HEK293T (cell line): ENCODE data around the gene ST3GAL4.

Experiments
- CTCF ChIA-PET: fragments of 350-600 bp; formaldehyde crosslinking; extraction: SDS; loops from one replicate; lab custom pipeline; 2021; ENCODE audit warnings: antibody characterized with exemption, inconsistent platforms; lab: Yijun Ruan, JAX
- POLR2A ChIA-PET: fragments of 350-600 bp; formaldehyde crosslinking; extraction: SDS; loops from one replicate; lab custom pipeline; 2020; ENCODE audit warnings: antibody characterized with exemption, inconsistent platforms; lab: Yijun Ruan, JAX
- DNase-seq: peaks from one replicate; pipeline ENCODE4 v3.0.0; 2012; ENCODE audit warnings: mixed read lengths; ENCODE audit errors: extremely low spot score
- ARNT ChIP-seq: fragments of 450-650 bp; IDR thresholded peaks from 2 replicates; pipeline ENCODE4 v1.6.1; 2017; ENCODE audit warnings: mild to moderate bottlenecking
- BHLHE40 ChIP-seq: fragments of 450-650 bp; IDR thresholded peaks from 2 replicates; pipeline ENCODE4 v1.6.1; 2016; ENCODE audit warnings: mild to moderate bottlenecking, moderate library complexity, borderline replicate concordance
- CTBP1 ChIP-seq: fragments of 450-650 bp; IDR thresholded peaks from 2 replicates; pipeline ENCODE4 v1.6.1; 2016; ENCODE audit warnings: borderline replicate concordance
- ELF4 ChIP-seq: fragments of 450-650 bp; IDR thresholded peaks from 2 replicates; pipeline ENCODE4 v1.6.1; 2017; ENCODE audit warnings: antibody characterized with exemption
- FOXA1 ChIP-seq: fragments of 450-650 bp; IDR thresholded peaks from 2 replicates; pipeline ENCODE4 v1.6.1; 2016; ENCODE audit warnings: mild to moderate bottlenecking
- FOXK2 ChIP-seq: fragments of 450-650 bp; IDR thresholded peaks from 2 replicates; pipeline ENCODE4 v1.6.1; 2016; ENCODE audit warnings: mild to moderate bottlenecking
- FOXM1 ChIP-seq: fragments of 450-650 bp; IDR thresholded peaks from 2 replicates; pipeline ENCODE4 v1.6.1; 2017; ENCODE audit warnings: mild to moderate bottlenecking, borderline replicate concordance
- HDGF ChIP-seq: fragments of 450-650 bp; IDR thresholded peaks from 2 replicates; pipeline ENCODE4 v1.6.1; 2017; ENCODE audit warnings: antibody characterized with exemption, borderline replicate concordance
- L3MBTL2 ChIP-seq: fragments of 450-650 bp; conservative IDR thresholded peaks from 2 replicates; pipeline ENCODE4 v1.6.1; 2016; ENCODE audit warnings: mild to moderate bottlenecking
- LEF1 ChIP-seq: fragments of 450-650 bp; IDR thresholded peaks from 2 replicates; pipeline ENCODE4 v1.6.1; 2017; ENCODE audit warnings: mild to moderate bottlenecking, borderline replicate concordance
- NFRKB ChIP-seq: fragments of 450-650 bp; IDR thresholded peaks from 2 replicates; pipeline ENCODE4 v1.6.1; 2016; ENCODE audit warnings: mild to moderate bottlenecking, moderate library complexity
- SP1 ChIP-seq: fragments of 450-650 bp; IDR thresholded peaks from 2 replicates; pipeline ENCODE4 v1.6.1; 2017
- SUZ12 ChIP-seq: fragments of 450-650 bp; IDR thresholded peaks from 2 replicates; pipeline ENCODE4 v1.6.1; 2016; ENCODE audit warnings: mild to moderate bottlenecking
- TARDBP ChIP-seq: fragments of 450-650 bp; IDR thresholded peaks from 2 replicates; pipeline ENCODE4 v1.6.1; 2016
- ZNF384 ChIP-seq: fragments of 450-650 bp; IDR thresholded peaks from 2 replicates; pipeline ENCODE4 v1.6.1; 2016
- TF ChIP-seq, protein P1 (sequence below): fragments of 450-650 bp; IDR thresholded peaks from 2 replicates; pipeline ENCODE4 v1.6.1; 2016

Gene ST3GAL4

GRCh38 chr11:126456089-126456488, 100.6 kb downstream of the ST3GAL4 start:
- no peak for DNase-seq
- TF ChIP-seq ZNF384 (no peak), ELF4 (no peak), FOXK2 (no peak), TARDBP (no peak), FOXA1 (no peak), ARNT (no peak), NFRKB (no peak), HDGF (no peak), SUZ12 (no peak), LEF1 (no peak), FOXM1 (no peak), CTBP1 (no peak), BHLHE40 (no peak), SP1 (no peak), L3MBTL2 (no peak)
- TF ChIP-seq, protein P1, sequence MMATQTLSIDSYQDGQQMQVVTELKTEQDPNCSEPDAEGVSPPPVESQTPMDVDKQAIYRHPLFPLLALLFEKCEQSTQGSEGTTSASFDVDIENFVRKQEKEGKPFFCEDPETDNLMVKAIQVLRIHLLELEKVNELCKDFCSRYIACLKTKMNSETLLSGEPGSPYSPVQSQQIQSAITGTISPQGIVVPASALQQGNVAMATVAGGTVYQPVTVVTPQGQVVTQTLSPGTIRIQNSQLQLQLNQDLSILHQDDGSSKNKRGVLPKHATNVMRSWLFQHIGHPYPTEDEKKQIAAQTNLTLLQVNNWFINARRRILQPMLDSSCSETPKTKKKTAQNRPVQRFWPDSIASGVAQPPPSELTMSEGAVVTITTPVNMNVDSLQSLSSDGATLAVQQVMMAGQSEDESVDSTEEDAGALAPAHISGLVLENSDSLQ = no peak
- POLR2A ChIA-PET = no interaction called here
- CTCF ChIA-PET = no interaction called here

DNA sequence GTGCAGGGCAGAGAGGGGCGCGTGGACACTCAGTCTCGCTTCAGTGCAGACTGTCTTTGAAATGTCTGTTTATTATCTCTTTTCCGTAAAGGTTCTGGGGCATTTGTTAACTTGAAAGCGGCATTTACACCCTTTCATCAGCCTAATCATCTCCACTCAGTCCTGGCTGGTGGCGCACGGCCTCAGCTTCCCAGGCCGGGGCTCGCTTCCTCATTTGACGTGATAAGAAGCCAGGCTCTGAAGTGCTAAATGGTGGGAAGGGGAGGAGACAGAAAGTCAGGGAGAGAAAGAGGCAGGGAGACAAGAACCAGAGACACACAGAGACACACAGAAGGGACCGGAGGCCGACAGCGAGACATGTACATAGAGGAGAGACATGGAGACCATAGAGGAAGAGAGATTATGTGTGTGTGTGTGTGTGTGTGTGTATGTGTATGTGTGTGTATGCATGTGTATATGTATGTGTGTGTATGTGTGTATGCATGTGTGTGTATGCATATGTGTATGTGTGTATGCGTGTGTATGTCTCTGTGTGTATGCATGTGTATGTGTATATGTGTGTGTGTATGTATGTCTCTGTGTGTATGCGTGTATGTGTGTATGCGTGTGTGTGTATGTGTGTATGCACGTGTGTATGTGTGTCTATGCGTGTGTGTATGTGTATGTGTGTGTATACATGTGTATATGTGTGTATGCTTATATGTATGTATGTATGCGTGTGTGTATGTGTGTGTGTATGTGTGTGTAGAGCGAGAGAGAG, 101.5 kb downstream of the ST3GAL4 start:
- no peak for DNase-seq
- ChIA-PET CTCF (no interaction called here), POLR2A (no interaction called here)
- TF ChIP-seq, protein P1 = no peak
- no peak for TF ChIP-seq SP1
- TF ChIP-seq HDGF = no peak
- no peak for TF ChIP-seq FOXM1
- no peak for TF ChIP-seq NFRKB
- TF ChIP-seq ARNT = no peak
- TF ChIP-seq FOXK2 = no peak
- TF ChIP-seq ELF4 = no peak
- no peak for TF ChIP-seq ZNF384
- TF ChIP-seq FOXA1 = no peak
- no peak for TF ChIP-seq SUZ12
- TF ChIP-seq CTBP1 = no peak
- TF ChIP-seq BHLHE40 = no peak
- no peak for TF ChIP-seq LEF1
- no peak for TF ChIP-seq TARDBP
- TF ChIP-seq L3MBTL2 = no peak

- POLR2A ChIA-PET = no interaction called here
- no peak for TF ChIP-seq FOXM1
- TF ChIP-seq, protein P1 = no peak
- no peak for TF ChIP-seq LEF1
- TF ChIP-seq BHLHE40 = no peak
- TF ChIP-seq ELF4 = no peak
- no peak for TF ChIP-seq TARDBP
- no peak for TF ChIP-seq CTBP1
- no peak for TF ChIP-seq ARNT
- TF ChIP-seq HDGF = no peak
- no peak for TF ChIP-seq L3MBTL2
- no peak for TF ChIP-seq SP1
- CTCF ChIA-PET = interaction anchor here (0.9 kb wide), 1 partner anchor 533 kb away, joined by 3 read pairs; no protein-coding TSS in a partner anchor
These were observed 102.3 kb downstream of the ST3GAL4 start for GRCh38 chr11:126457817-126458216.

DNA sequence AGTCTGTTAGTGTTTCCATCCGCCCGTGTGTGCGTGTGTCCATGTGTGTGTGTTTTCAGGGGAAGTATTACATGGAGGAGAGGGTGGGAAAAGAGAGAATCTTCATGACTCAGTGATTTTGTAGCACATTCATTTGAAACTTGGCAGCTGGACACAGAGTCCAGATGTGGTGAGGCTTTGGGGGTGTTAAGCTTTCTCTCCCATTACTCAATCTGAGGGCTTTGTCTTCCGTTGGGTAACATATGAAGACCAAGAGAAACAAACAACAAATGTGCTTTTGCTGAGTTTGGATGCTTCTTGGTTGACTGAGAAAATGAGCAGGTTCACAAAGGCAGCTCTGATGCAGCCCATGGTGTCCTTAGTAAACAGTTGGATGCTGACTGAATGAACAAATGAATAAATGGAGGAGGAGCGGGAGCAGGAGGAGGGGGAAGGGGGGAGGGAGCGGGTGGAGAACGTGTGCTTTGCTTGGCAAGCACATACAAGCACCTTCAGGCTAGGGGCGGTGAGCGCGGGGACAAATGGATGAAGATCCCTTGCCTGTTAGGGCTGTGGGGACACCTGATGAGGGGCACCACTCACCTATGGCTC, 104.3 kb downstream of the ST3GAL4 start:
- TF ChIP-seq SUZ12 = no peak
- ChIA-PET POLR2A (no interaction called here), CTCF (interaction anchor here (1.6 kb wide), 1 partner anchor 21 kb away, joined by 5 read pairs; no protein-coding TSS in a partner anchor)
- no peak for DNase-seq

More at GRCh38 chr11:126457817-126458216, 102.3 kb downstream of the ST3GAL4 start:
- DNase-seq = no peak

DNA sequence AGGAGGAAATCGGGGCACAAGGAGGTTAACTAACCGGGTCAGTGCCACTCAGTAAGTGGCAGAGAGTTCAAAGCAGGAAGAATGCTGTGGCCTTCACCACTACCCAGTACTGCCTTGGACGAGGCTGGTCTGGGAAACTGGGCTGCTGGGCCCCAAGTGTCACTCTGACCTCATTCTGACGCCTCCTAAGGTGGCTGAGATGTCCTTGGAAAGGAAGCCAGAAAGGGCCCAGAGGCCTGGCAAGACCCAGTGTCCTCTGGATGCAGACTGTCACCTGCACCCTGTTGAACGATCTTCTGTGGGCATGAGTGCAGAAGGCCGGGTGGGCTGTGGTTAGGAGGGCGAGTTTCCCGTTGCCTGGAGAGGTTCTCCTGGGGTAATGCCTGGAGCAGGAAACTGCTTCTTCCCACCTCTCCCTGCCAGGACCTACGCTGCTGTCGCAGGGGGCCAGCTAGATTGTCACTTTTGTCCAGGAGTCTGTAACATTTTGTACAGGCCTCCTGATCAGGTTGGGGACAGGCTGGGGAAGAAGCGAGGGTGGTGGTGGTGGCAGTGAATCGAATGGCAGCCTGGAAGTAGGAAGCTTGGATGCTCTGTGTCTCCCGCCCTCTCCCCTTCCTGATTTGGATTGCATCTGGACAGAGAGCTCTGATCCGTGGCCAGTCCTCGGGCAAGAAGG, 105.1 kb downstream of the ST3GAL4 start:
- ChIA-PET POLR2A (no interaction called here), CTCF (interaction anchor here (1.6 kb wide), 1 partner anchor 20 kb away, joined by 5 read pairs; no protein-coding TSS in a partner anchor)
- DNase-seq = no peak
- TF ChIP-seq FOXA1 (no peak), SP1 (no peak), FOXK2 (no peak), CTBP1 (no peak)

DNA sequence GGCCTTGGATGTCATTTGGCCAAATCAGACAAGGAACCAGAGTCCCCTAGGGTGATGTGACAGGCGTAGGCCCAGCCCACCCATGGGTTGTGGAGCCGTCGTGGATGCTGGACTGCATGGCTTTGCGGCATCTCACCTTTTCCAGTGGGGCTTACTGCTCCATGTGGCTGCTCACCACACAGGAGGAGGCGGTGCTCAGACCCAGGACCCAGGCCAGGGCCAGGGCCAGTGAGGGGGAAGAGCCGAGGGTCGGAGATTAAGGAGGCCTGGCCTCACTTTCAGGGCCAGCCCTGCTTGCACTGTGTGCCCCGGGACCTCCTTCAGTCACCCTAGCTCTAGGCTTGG, 105.6 kb downstream of the ST3GAL4 start:
- TF ChIP-seq SP1 (no peak), TARDBP (no peak), FOXM1 (no peak), FOXA1 (no peak), HDGF (no peak)
- POLR2A ChIA-PET = no interaction called here
- no peak for DNase-seq
- CTCF ChIA-PET = no interaction called here
